Stimulated activated CD8-positive, alpha-beta memory T cell treated with anti-CD3 and anti-CD28 coated beads, Interleukin-15, amount 100 ng/mL, for 48 hours (primary cell): Measurements from ENCODE around the gene ST6GALNAC3.
"Not testable (repeated sequence)": the region's sequence is repeated elsewhere in the genome, so short reads cannot be mapped to it uniquely, and the experiment has no call there.

Experiments used
- DNase-seq, 2 donors: peaks; one replicate each; pipeline ENCODE4 v3.0.0-alpha.2; 2020; ENCODE audit warnings: low read depth in 2 of 2

Gene ST6GALNAC3

GRCh38 chr1:76190749-76191424 is 116.3 kb downstream of the ST6GALNAC3 start:
- DNase-seq, result no peak

DNA sequence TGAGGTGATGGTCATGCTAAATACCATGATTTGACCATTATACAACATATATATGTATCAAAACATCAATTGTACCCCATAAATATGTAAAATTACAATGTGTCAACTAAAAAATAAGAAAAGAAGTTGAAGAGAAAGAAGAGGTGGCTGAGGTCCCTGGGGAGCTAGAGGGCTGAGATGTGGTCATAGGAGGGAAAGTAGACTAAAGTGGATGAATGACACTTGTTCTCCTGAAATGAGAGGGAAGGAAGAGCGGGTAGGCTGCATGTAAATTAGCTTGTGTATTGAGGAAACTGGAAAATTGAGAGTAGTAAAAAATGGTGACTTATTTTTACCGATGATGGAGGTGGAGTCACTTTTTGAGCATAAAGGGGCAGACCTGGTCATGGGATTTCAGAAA is 117.0 kb downstream of the ST6GALNAC3 start:
- DNase-seq, result no peak

- no peak for DNase-seq
Measured at GRCh38 chr1:76198452-76198851, 123.9 kb downstream of the ST6GALNAC3 start.

- no peak for DNase-seq
Measured at GRCh38 chr1:76202670-76203069, 128.1 kb downstream of the ST6GALNAC3 start.

DNA sequence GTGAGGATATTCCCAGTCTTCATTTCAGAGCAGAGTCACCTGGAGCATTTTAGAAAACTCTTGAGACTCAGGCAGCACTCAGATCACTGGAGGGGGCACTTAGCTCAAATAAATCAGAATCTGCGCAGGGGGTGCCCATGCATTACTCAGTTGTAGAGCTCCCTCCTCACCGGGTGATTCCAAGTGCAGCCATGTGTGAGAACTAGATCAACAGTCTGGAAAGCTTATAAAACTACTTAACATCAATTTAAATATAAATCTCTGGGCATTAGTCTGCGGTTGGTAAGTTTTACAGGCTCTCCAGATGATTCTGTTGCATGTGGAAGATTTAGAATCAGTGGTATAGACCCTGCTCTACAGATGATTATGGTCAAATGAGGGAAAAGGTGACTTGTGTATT is 128.6 kb downstream of the ST6GALNAC3 start:
- DNase-seq, result no peak

DNA sequence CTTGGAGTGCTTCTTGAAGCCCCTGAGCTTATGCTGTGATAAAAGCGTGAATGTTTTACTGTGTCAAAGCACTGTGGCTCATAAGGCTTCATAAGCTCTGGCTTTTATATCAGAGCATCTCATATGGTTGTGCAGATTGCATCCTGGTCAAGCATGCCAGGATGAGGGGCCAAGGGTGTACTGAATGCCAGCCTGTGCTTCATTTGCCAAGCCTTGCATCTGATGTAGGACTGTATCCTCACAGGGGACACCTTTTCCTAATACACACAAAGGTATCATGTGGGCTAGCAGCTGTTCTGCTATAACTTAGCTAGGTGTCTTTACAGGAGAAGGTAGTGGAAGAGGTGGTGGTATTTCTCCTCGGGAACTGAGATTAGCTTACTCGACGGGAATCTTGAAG is 134.7 kb downstream of the ST6GALNAC3 start:
- no peak for DNase-seq

- DNase-seq, result no peak
Measured at GRCh38 chr1:76209648-76210047, 135.1 kb downstream of the ST6GALNAC3 start.

DNA sequence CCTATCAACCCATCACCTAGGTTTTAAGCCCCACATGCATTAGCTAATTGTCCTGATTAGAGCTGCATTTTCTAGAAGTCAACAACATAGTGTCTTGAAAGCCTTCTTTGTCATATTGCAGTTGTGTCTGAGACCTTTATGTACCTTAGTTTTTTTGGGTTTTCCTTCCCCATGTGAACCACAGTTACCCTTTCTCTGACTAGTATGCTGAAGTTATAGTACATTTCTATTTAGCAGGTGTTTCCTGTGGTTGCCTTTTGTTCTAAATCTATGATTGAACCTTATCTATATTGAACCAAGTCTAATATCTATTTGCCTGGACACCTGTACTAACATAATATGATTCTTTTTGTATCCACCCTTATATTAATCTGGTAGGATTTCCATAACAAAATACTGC is 135.6 kb downstream of the ST6GALNAC3 start:
- no peak for DNase-seq

DNA sequence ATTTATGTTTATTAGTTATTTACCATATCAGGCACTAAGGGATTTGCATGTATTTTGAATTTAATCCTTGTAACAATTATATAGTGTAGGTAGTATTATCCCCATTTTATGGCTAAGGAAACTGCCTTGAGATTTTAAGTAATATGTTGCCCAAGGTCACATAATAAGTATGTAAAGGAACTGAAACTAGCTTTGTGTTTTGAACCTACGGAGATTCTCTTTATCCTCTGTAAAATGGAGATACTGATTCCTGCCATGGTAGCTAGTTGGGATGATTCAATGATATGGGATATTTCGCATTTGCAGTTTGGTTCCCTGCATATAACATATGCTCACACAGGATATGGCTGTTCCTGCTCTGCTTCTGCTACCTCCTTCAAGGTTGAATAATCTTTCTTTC is 144.3 kb downstream of the ST6GALNAC3 start:
- DNase-seq, result no peak

DNA sequence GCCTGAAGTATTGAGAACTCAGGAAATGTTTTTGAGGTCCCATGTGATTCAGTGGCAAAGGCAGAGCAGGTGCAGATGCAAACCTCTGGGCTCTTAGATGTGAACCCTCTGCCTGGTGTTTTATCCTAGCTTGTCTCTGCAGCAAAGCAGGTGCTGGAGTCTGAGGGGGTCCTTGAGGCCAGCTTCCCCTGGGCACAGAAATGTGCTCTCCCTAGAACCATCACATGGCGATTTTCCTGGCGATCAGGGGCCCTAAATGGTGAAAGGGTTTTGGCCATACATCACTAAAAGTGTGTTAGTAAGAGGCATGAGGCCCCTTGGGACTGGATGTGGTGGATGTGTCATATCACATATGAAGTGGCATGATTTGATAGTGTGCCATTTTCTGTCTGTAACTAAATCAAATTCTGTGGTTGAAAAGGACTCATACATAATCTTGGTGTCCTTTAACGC is 144.8 kb downstream of the ST6GALNAC3 start:
- DNase-seq, result peak in 1 of 2 donors; percentile 4

GRCh38 chr1:76224752-76225151 is 150.2 kb downstream of the ST6GALNAC3 start:
- DNase-seq, result no peak

DNA sequence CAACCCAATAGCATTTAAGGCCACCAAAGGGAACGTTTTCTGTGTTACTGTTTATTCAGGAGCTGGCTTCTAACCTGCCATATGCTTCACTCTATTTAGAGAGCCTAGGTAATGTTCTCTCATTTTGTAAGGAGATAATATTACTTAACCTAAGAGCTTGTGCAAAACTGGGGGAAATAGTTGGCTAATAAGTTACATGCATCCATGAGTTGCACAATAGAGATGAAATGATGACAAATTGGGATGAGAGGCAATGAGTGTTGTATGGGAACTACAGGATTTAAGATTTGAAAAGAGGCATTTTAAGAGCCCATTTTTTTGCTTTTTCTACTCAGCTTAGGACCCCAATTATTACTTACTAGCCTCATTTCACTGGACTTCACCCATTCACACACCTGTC is 151.0 kb downstream of the ST6GALNAC3 start:
- no peak for DNase-seq

- no peak for DNase-seq
Measured at GRCh38 chr1:76227621-76228020, 153.1 kb downstream of the ST6GALNAC3 start.

GRCh38 chr1:76229279-76230005 is 154.9 kb downstream of the ST6GALNAC3 start:
- no peak for DNase-seq

- DNase-seq, result no peak
Measured at GRCh38 chr1:76230842-76231281, 156.3 kb downstream of the ST6GALNAC3 start.

DNA sequence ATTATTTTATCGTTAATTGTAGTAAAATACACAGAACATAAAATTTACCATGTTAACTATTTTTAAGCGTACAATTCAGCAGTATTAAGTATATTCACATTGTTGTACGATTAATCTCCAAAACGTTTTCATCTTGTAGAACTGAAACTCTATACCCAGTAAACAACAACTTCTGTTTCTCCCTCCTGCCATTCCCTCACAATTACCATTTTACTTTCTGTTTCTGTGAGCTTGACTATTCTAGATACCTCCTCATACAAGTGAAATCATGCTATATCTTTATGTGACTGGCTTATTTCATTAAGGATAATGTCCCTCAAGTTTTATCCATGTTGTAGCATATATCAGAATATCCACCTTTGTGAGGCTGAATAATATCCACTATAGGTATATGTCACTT is 156.8 kb downstream of the ST6GALNAC3 start:
- DNase-seq, result no peak

DNA sequence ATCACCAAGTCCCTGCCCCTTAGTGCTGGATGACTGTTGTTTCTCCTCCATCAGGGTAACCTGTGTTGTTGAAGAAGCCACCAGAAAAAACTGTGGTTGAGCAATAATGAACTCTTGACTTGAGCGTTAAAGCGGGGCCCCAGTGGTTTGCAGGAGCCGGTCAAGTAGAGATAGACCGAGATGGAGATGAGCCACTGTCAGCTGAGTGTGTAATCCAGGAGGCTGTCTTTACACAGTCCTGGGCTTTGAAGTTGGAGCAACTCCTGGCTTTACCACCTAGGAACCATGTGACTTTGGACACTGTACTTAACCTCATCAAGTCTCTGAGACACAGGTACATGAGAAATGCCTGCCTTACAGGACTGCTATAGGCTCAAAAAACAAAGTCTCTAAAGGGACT is 158.1 kb downstream of the ST6GALNAC3 start:
- no peak for DNase-seq

DNA sequence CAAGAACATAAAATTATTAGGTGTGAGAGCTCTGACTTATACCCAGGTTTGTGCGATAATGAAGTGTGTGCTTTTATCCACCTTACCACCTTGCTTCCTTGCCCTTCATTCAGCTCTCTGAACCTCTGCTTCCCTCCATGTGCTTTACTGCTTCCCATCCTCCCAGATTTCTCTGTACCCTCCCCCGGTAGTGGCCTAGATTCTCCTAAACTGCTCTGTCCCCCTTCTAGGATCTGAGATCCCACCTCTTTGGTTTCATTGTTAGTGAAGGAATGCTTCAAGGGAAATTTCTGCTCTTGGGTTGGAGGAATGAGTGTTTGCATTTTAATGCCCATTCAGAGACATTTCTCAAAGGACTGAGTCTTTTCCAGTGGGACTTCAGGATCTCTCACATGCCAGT is 159.5 kb downstream of the ST6GALNAC3 start:
- no peak for DNase-seq

GRCh38 chr1:76237211-76237610 is 162.7 kb downstream of the ST6GALNAC3 start:
- DNase-seq, result no peak

GRCh38 chr1:76238094-76238628 is 163.6 kb downstream of the ST6GALNAC3 start:
- no peak for DNase-seq

DNA sequence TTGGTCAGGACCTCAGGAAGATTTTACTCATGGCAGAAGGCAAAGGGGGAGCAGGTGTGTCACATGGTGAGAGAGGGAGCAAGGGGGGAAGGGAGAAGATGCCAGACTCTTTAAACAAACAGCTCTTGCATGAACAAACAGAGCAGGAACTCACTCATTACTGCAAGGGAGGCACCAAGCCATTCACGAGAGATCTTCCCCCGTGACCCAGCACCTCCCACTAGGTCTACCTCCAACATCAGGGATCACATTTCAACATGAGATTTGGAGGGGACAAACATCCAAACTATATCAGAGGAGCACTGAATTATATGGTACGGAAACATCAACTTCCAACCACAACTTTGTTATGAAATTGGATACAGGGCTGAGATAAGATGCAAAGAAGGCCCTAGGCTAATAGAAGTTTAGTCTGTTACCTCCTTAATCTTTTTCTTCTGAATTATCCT is 164.9 kb downstream of the ST6GALNAC3 start:
- DNase-seq, result no peak

- DNase-seq, result no peak
Measured at GRCh38 chr1:76240316-76240715, 165.8 kb downstream of the ST6GALNAC3 start.

- not testable (repeated sequence) for DNase-seq
Measured at GRCh38 chr1:76242587-76242986, 168.0 kb downstream of the ST6GALNAC3 start.
